OCI-LY1 (cell line): ENCODE measurements around the gene GBX1.

Experiments used
- EZH2 ChIP-seq: fragments of 200-600 bp; sonication (generic), shearing (Covaris generic); IDR thresholded peaks from 2 replicates; pipeline ENCODE4 v1.8.0; 2017; ENCODE audit warnings: borderline replicate concordance, mixed run types, mild to moderate bottlenecking, antibody characterized with exemption, low read length, moderate library complexity, mixed read lengths
- TF ChIP-seq, protein P1 (sequence below): fragments of 200-600 bp; sonication (generic), shearing (Covaris generic); IDR thresholded peaks from 2 replicates; pipeline ENCODE4 v1.5.1; 2017; ENCODE audit warnings: mild to moderate bottlenecking, antibody characterized with exemption, low read length, moderate library complexity, mixed read lengths

DNA sequence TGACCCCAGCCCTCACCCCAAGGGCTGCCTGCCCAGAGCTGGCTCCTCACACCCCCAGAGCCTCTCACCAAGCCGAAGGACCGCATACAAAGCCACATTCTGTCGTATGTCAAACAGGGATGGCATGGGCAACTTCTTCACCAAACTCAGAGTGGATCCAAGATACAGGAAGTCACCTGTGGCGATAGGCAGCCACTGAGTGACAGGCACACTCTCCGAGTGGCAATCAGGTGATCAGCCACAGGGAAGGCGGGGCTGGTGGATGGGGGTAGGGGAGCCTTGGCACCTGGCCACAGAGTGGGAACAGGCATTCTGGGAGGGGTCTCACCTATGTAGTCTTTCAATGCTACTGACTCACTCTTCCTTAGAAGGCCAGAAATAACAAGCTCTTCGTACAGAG is 26.7 kb upstream of the GBX1 start:
- TF ChIP-seq, protein P1, sequence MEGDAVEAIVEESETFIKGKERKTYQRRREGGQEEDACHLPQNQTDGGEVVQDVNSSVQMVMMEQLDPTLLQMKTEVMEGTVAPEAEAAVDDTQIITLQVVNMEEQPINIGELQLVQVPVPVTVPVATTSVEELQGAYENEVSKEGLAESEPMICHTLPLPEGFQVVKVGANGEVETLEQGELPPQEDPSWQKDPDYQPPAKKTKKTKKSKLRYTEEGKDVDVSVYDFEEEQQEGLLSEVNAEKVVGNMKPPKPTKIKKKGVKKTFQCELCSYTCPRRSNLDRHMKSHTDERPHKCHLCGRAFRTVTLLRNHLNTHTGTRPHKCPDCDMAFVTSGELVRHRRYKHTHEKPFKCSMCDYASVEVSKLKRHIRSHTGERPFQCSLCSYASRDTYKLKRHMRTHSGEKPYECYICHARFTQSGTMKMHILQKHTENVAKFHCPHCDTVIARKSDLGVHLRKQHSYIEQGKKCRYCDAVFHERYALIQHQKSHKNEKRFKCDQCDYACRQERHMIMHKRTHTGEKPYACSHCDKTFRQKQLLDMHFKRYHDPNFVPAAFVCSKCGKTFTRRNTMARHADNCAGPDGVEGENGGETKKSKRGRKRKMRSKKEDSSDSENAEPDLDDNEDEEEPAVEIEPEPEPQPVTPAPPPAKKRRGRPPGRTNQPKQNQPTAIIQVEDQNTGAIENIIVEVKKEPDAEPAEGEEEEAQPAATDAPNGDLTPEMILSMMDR: no peak
- no peak for TF ChIP-seq EZH2
